Measurements from ENCODE around the gene PDE10A.

DNA sequence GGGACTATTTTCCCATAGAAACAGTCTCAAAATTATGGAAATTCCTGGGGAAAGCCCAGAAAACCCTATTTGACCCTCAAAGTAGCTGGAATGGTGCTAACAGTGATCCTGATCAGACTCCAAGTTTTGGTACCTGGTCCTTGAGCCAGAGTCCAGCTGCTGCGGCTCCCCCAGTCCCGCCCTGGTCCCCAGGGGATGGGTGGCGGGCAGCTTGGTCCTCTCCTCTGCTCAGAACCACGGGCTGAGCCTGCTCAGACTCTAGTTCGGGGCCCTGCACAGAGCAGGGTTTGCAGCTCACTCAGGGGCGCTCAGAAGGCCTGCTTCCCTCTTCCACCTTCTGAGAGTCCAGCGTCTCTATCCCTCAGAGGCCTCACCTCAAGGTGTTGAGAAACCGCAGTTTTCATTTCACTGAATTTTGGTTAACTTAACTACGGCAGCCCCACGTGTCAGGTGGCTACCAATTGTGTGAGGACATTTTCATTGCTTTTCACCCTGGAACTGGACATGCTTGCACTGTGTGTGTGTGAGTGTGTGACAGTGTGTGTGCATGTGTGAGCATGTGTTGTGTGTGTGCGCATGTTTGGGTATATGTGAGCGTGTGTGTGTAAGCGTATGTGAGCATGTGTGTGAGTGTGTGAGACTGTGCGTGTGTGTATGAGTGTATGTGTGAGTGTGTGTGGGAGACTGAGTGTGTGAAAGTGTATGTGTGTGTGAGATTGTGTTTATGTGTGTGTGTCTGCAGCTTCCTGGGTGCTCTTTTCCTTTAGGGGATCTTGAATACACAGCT lies 44.2 kb upstream of the PDE10A start:
- TF ChIP-seq, protein P1, sequence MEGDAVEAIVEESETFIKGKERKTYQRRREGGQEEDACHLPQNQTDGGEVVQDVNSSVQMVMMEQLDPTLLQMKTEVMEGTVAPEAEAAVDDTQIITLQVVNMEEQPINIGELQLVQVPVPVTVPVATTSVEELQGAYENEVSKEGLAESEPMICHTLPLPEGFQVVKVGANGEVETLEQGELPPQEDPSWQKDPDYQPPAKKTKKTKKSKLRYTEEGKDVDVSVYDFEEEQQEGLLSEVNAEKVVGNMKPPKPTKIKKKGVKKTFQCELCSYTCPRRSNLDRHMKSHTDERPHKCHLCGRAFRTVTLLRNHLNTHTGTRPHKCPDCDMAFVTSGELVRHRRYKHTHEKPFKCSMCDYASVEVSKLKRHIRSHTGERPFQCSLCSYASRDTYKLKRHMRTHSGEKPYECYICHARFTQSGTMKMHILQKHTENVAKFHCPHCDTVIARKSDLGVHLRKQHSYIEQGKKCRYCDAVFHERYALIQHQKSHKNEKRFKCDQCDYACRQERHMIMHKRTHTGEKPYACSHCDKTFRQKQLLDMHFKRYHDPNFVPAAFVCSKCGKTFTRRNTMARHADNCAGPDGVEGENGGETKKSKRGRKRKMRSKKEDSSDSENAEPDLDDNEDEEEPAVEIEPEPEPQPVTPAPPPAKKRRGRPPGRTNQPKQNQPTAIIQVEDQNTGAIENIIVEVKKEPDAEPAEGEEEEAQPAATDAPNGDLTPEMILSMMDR (IDR thresholded peaks at IDR 0.05) = no peak
- TF ChIP-seq EP300 (IDR thresholded peaks at IDR 0.05) (no peak), POLR2A (IDR thresholded peaks at IDR 0.05) (no peak)

All from suprapubic skin (tissue), 3 donors.